Calu3 (cell line): ENCODE data around the gene TTC27. TPM values are rescaled to one million over a fixed set of nuclear protein-coding genes. Genes with fewer than 3 reads are reported as not detected.

ENCODE experiments used
- BruUV-seq: library from RNA; stranded (reverse); fragments of 400-500 nt; replicated peaks from 2 replicates; lab custom pipeline; 2021; lab: Mats Ljungman, UMichigan
- CTCF ChIA-PET: fragments of 300-600 bp; sonication (Branson Sonifier 250); formaldehyde crosslinking; loops from one replicate; lab custom pipeline; 2022; ENCODE audit warnings: antibody characterized with exemption; lab: Charles Lee
- DNase-seq: peaks from one replicate; pipeline ENCODE4 v3.0.0; 2022
- H3K27ac Mint-ChIP-seq: one replicate; pipeline ENCODE4 v1.8.0; 2022; ENCODE audit warnings: mixed read lengths; ENCODE audit not compliant: unreplicated experiment
- H3K27me3 Mint-ChIP-seq: one replicate; pipeline ENCODE4 v1.8.0; 2022; ENCODE audit warnings: mixed read lengths; ENCODE audit not compliant: unreplicated experiment
- H3K36me3 Mint-ChIP-seq: one replicate; pipeline ENCODE4 v1.8.0; 2022; ENCODE audit warnings: mild to moderate bottlenecking, moderate library complexity, mixed read lengths; ENCODE audit not compliant: insufficient read depth, unreplicated experiment
- H3K4me1 Mint-ChIP-seq: one replicate; pipeline ENCODE4 v1.8.0; 2022; ENCODE audit warnings: mild to moderate bottlenecking, low read depth, mixed read lengths; ENCODE audit not compliant: unreplicated experiment
- H3K4me3 Mint-ChIP-seq: one replicate; pipeline ENCODE4 v1.8.0; 2022; ENCODE audit warnings: mild to moderate bottlenecking, low read depth, moderate library complexity, mixed read lengths; ENCODE audit not compliant: unreplicated experiment
- H3K9me3 Mint-ChIP-seq: one replicate; pipeline ENCODE4 v1.8.0; 2022; ENCODE audit warnings: low read depth, mixed read lengths; ENCODE audit not compliant: unreplicated experiment
- CTCF ChIP-seq: fragments of 200-600 bp; IDR thresholded peaks from one replicate; pipeline ENCODE4 v1.8.0; 2022; ENCODE audit warnings: antibody characterized with exemption; ENCODE audit not compliant: unreplicated experiment
- intact Hi-C: fragments of 100-400 bp; cut with micrococcal nuclease; formaldehyde crosslinking; loops from one replicate; pipeline ENCODE4 v1.10.0; 2022; ENCODE audit not compliant: unreplicated experiment
- total RNA-seq: library from RNA; stranded (reverse); gene quantifications from 2 replicates; pipeline ENCODE4 v1.2.3, GENCODE V29; 2022

TTC27 gene
- total RNA-seq, 1 experiment from 2014 or later: 20.1 TPM

GRCh38 chr2:32806857-32807256, 179.0 kb downstream of the TTC27 start:
- no TSS peak for BruUV-seq
- no peak overlapping the region for H3K4me3 Mint-ChIP-seq
- no peaks in the 10 kb centered on the region for H3K27me3 Mint-ChIP-seq
- DNase-seq: no peak
- peaks cover 2% of the 10 kb centered on the region for H3K9me3 Mint-ChIP-seq
- no peak overlapping the region for H3K27ac Mint-ChIP-seq
- peaks cover 7% of the 10 kb centered on the region for H3K36me3 Mint-ChIP-seq
- CTCF ChIA-PET: no interaction called here
- TF ChIP-seq CTCF: no peak
- intact Hi-C loops: no loop called here
- peaks cover 28% of the 10 kb centered on the region for H3K4me1 Mint-ChIP-seq

- peaks cover 34% of the 10 kb centered on the region for H3K4me1 Mint-ChIP-seq
These were observed 179.8 kb downstream of the TTC27 start for GRCh38 chr2:32807662-32808061.

GRCh38 chr2:32810909-32811495, 183.2 kb downstream of the TTC27 start:
- no TSS peak for BruUV-seq
- H3K9me3 Mint-ChIP-seq: peaks cover 2% of the 10 kb centered on the region
- CTCF ChIA-PET: no interaction called here
- intact Hi-C loops: no loop called here
- peaks cover 22% of the 10 kb centered on the region for H3K4me1 Mint-ChIP-seq
- no peak for TF ChIP-seq CTCF
- no peak overlapping the region for H3K4me3 Mint-ChIP-seq
- peaks cover 7% of the 10 kb centered on the region for H3K36me3 Mint-ChIP-seq
- no peak for DNase-seq
- H3K27me3 Mint-ChIP-seq: no peaks in the 10 kb centered on the region
- H3K27ac Mint-ChIP-seq: no peak overlapping the region

More at GRCh38 chr2:32807662-32808061, 179.8 kb downstream of the TTC27 start:
- no peak for DNase-seq
- H3K4me3 Mint-ChIP-seq: no peak overlapping the region
- no TSS peak for BruUV-seq
- peak overlapping the region; percentile 58 for H3K27ac Mint-ChIP-seq
- intact Hi-C loops: no loop called here
- peaks cover 2% of the 10 kb centered on the region for H3K9me3 Mint-ChIP-seq
- no peaks in the 10 kb centered on the region for H3K27me3 Mint-ChIP-seq
- CTCF ChIA-PET: no interaction called here
- no peak for TF ChIP-seq CTCF
- peaks cover 7% of the 10 kb centered on the region for H3K36me3 Mint-ChIP-seq

- DNase-seq: no peak
- Mint-ChIP-seq H3K36me3 (peaks cover 7% of the 10 kb centered on the region), H3K9me3 (peaks cover 2% of the 10 kb centered on the region), H3K27ac (peak overlapping the region; percentile 9), H3K4me1 (peaks cover 21% of the 10 kb centered on the region), H3K27me3 (no peaks in the 10 kb centered on the region), H3K4me3 (no peak overlapping the region)
- BruUV-seq: no TSS peak
- CTCF ChIA-PET: no interaction called here
- intact Hi-C loops: no loop called here
- TF ChIP-seq CTCF: no peak
These were observed 183.8 kb downstream of the TTC27 start for GRCh38 chr2:32811696-32812095.
